Keratinocyte (primary cell): ENCODE data around the gene CLCN4.

Source experiments
- EZH2 ChIP-seq: IDR thresholded peaks from one replicate; pipeline ENCODE4 v1.6.1; 2012; ENCODE audit warnings: inconsistent platforms, mild to moderate bottlenecking, low read length, moderate library complexity
- TF ChIP-seq, protein P1 (sequence below), 3 experiments: IDR thresholded peaks in 1 of 3; conservative IDR thresholded peaks in 1 of 3; optimal IDR thresholded peaks in 1 of 3; 2 replicates in 2 of 3; 3 replicates in 1 of 3; pipeline versions ENCODE3 to v1.5.1; 2011; ENCODE audit warnings: low read length in 3 of 3, mild to moderate bottlenecking in 3 of 3, moderate library complexity in 2 of 3, control low read depth in 1 of 3, inconsistent platforms in 1 of 3; ENCODE audit not compliant: insufficient read depth in 2 of 3; ENCODE audit errors: extremely low read depth in 1 of 3

DNA sequence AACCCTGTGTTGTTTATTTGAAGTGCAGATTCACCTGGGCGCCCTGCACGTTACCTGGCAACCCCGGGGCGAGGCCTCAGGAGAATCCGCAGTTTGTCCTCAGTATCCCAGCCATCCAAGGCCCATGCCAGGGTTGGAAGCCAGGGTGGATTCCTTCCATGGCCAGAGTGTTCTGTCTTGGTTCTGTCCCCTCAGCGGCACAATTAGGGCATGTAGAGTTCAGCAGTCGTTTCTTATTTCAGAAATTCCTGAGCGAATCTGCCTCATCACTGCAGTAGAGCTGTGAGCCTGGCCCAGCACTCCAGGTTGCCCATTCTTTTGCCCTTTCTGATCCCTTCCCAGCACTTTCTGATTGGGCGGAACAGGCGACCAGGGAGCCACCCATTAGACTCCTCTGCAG lies 29.9 kb upstream of the CLCN4 start:
- TF ChIP-seq, protein P1, sequence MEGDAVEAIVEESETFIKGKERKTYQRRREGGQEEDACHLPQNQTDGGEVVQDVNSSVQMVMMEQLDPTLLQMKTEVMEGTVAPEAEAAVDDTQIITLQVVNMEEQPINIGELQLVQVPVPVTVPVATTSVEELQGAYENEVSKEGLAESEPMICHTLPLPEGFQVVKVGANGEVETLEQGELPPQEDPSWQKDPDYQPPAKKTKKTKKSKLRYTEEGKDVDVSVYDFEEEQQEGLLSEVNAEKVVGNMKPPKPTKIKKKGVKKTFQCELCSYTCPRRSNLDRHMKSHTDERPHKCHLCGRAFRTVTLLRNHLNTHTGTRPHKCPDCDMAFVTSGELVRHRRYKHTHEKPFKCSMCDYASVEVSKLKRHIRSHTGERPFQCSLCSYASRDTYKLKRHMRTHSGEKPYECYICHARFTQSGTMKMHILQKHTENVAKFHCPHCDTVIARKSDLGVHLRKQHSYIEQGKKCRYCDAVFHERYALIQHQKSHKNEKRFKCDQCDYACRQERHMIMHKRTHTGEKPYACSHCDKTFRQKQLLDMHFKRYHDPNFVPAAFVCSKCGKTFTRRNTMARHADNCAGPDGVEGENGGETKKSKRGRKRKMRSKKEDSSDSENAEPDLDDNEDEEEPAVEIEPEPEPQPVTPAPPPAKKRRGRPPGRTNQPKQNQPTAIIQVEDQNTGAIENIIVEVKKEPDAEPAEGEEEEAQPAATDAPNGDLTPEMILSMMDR (optimal IDR thresholded peaks at IDR 0.05 in 1 of 3, IDR thresholded peaks at IDR 0.05 in 1 of 3, conservative IDR thresholded peaks at IDR 0.05 in 1 of 3; ENCODE audit: extremely low read depth in 1 of 3, insufficient read depth in 2 of 3, low read length in 3 of 3) = no peak
- TF ChIP-seq EZH2 = no peak
